ENCODE results near the gene SLC7A5. TPM values are rescaled to one million over a fixed set of nuclear protein-coding genes. Genes with fewer than 3 reads are reported as not detected.

Gene SLC7A5
- polyA plus RNA-seq, 2 of the 4 experiments (the other 2 are of a cell fraction): 265 to 972 TPM

DNA sequence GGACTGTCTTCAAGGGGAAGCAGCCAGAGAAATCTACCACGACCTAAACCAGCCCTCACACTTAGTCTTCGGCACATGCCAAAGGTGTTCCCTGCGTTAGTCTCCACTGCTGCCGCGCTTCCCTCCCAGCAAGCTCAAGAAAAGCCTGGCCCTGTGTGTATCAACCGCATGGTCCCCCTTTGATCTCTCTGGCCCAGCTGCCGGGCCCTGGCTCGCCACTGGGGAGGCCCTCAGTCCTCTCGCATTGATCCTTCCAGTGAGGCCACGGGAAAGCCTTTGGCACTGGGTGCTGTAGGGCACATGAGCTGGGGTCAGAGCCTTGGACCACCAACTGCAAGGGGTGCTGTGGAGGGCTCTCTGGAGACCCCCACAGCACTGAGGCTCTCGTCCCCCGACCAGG, 74.0 kb downstream of the SLC7A5 start:
- FAIRE-seq (no peak), ATAC-seq (no peak), DNase-seq (ENCODE audit: low read depth in 1 of 2, low spot score in 1 of 2) (no peak)
- ChIA-PET POLR2A (no interaction called here), CTCF (interaction anchor here (1.9 to 10.0 kb wide), 4 partner anchors 7 to 30 kb away, joined by 4 to 147 read pairs (median 20); no protein-coding TSS in a partner anchor)
- Histone ChIP-seq H3K4me3 (no peak overlapping the region), H3K9me3 (0 out of 3 replicates have a peak, but pooled peaks cover 2% of the 10 kb centered on the region), H3K4me2 (no peak overlapping the region), H3K27ac (peak overlapping the region; percentile 32 to 96; a peak in 5 of 6 replicates), H3K4me1 (peaks cover 57% of the 10 kb centered on the region)
- WGBS (ENCODE audit: missing lambda C conversion rate): 93% methylated on average over 11 of the region's 12 CpGs
- TF ChIP-seq JUN (IDR thresholded peaks at IDR 0.05) (no peak), ZNF302 (CRISPR knock-in tag; IDR thresholded peaks at IDR 0.05) (no peak), RCOR1 (IDR thresholded peaks at IDR 0.05; ENCODE audit: low read depth, low read length) (no peak), GATA3 (IDR thresholded peaks at IDR 0.05; ENCODE audit: borderline replicate concordance) (no peak), KDM1A (IDR thresholded peaks at IDR 0.05; ENCODE audit: low read depth) (no peak), HOXA7 (CRISPR knock-in tag; IDR thresholded peaks at IDR 0.05) (no peak), POLR2A (IDR thresholded peaks at IDR 0.05; ENCODE audit: low read length) (no peak)
- TF ChIP-seq, protein P1, sequence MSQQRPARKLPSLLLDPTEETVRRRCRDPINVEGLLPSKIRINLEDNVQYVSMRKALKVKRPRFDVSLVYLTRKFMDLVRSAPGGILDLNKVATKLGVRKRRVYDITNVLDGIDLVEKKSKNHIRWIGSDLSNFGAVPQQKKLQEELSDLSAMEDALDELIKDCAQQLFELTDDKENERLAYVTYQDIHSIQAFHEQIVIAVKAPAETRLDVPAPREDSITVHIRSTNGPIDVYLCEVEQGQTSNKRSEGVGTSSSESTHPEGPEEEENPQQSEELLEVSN (IDR thresholded peaks at IDR 0.05; ENCODE audit: borderline replicate concordance, low read depth): no peak

DNA sequence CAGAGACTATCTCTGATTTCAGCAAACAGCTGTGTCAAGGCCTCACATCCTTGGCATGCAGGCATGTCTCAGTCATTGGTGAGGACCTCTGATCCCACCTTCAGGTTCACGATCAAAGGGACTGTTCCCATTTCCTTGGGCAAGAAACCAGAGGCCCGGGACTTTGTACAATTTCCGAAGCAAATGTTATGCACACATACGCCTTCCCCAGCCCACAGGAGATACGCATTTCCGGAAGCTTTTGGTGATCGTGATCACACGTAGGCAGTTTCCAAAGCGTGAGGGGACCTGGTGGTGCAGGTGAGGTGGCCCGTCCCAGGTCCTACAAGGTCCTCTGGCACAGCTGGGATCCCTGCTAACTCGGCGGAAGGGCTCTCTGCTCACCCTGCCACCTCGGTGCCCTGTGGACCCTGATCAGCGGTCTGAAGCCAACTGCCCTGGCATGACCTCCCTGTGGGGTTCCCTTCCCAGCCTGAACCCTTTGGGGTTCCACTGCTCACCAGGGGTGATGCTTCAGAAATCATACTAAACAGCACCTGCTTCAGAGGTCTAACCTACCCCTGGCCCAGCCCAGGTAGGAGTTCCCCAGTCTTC, 74.7 kb downstream of the SLC7A5 start:
- POLR2A ChIA-PET: interaction anchor here (0.7 to 1.8 kb wide), 3 partner anchors 9 to 26 kb away, joined by 3 to 7 read pairs (median 6); no protein-coding TSS in a partner anchor
- H3K4me1 ChIP-seq: peaks cover 60% of the 10 kb centered on the region
- H3K27ac ChIP-seq: peak overlapping the region; percentile 95 to 96
- WGBS (ENCODE audit: missing lambda C conversion rate): 97% methylated on average over 13 of the region's 14 CpGs
- H3K4me2 ChIP-seq: peak overlapping the region; percentile 17; the same call in 2 of the 3 replicates
- no peaks in the 10 kb centered on the region for H3K9me3 ChIP-seq
- CTCF ChIA-PET: interaction anchor here (1.1 to 10.0 kb wide), 7 partner anchors 8 to 77 kb away, joined by 3 to 147 read pairs (median 13); no protein-coding TSS in a partner anchor
- ATAC-seq (no peak), DNase-seq (ENCODE audit: low read depth in 1 of 2, low spot score in 1 of 2) (no peak), FAIRE-seq (no peak)
- H3K4me3 ChIP-seq: no peak overlapping the region
- TF ChIP-seq KDM5A (IDR thresholded peaks at IDR 0.05) (no peak), TP53 (CRISPR knock-in tag; IDR thresholded peaks at IDR 0.05) (no peak), CHD2 (IDR thresholded peaks at IDR 0.05; ENCODE audit: low read length, partially characterized antibody) (no peak), FOXS1 (CRISPR knock-in tag; IDR thresholded peaks at IDR 0.05) (no peak), EHMT2 (IDR thresholded peaks at IDR 0.05; ENCODE audit: low read depth) (no peak), HDAC2 (IDR thresholded peaks at IDR 0.05) (no peak), HOXB13 (CRISPR knock-in tag; IDR thresholded peaks at IDR 0.05; ENCODE audit: low read depth) (no peak), SREBF2 (IDR thresholded peaks at IDR 0.05) (no peak), CBX2 (IDR thresholded peaks at IDR 0.05; ENCODE audit: borderline replicate concordance, low read depth) (no peak), ZC3H11A (IDR thresholded peaks at IDR 0.05) (no peak), CEBPB (IDR thresholded peaks at IDR 0.05) (no peak), RFX5 (IDR thresholded peaks at IDR 0.05) (no peak), EHF (CRISPR knock-in tag; IDR thresholded peaks at IDR 0.05) (no peak), ESRRA (IDR thresholded peaks at IDR 0.05; ENCODE audit: borderline replicate concordance, low read length) (no peak), SMC3 (IDR thresholded peaks at IDR 0.05) (no peak), RAD21 (conservative IDR thresholded peaks at IDR 0.05 in 1 of 2, IDR thresholded peaks at IDR 0.05 in 1 of 2) (no peak), HOXB5 (CRISPR knock-in tag; IDR thresholded peaks at IDR 0.05) (no peak)
- TF ChIP-seq, protein P2, sequence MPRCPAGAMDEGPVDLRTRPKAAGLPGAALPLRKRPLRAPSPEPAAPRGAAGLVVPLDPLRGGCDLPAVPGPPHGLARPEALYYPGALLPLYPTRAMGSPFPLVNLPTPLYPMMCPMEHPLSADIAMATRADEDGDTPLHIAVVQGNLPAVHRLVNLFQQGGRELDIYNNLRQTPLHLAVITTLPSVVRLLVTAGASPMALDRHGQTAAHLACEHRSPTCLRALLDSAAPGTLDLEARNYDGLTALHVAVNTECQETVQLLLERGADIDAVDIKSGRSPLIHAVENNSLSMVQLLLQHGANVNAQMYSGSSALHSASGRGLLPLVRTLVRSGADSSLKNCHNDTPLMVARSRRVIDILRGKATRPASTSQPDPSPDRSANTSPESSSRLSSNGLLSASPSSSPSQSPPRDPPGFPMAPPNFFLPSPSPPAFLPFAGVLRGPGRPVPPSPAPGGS (IDR thresholded peaks at IDR 0.05): no peak
- TF ChIP-seq, protein P3, sequence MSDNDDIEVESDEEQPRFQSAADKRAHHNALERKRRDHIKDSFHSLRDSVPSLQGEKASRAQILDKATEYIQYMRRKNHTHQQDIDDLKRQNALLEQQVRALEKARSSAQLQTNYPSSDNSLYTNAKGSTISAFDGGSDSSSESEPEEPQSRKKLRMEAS (IDR thresholded peaks at IDR 0.05): no peak
- TF ChIP-seq, protein P4, sequence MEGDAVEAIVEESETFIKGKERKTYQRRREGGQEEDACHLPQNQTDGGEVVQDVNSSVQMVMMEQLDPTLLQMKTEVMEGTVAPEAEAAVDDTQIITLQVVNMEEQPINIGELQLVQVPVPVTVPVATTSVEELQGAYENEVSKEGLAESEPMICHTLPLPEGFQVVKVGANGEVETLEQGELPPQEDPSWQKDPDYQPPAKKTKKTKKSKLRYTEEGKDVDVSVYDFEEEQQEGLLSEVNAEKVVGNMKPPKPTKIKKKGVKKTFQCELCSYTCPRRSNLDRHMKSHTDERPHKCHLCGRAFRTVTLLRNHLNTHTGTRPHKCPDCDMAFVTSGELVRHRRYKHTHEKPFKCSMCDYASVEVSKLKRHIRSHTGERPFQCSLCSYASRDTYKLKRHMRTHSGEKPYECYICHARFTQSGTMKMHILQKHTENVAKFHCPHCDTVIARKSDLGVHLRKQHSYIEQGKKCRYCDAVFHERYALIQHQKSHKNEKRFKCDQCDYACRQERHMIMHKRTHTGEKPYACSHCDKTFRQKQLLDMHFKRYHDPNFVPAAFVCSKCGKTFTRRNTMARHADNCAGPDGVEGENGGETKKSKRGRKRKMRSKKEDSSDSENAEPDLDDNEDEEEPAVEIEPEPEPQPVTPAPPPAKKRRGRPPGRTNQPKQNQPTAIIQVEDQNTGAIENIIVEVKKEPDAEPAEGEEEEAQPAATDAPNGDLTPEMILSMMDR (IDR thresholded peaks at IDR 0.05): no peak

Data from A549 (cell line).